Nephron (organoid): ENCODE measurements around the gene BCL7C.
"Not testable (repeated sequence)": the region's sequence is repeated elsewhere in the genome, so short reads cannot be mapped to it uniquely, and the experiment has no call there.

Source experiments
- H3K27ac Mint-ChIP-seq, 3 experiments: 2 replicates each; pipeline ENCODE4 v1.8.0; 2020; ENCODE audit warnings: mixed read lengths in 3 of 3, mild to moderate bottlenecking in 2 of 3, moderate library complexity in 1 of 3
- H3K27me3 Mint-ChIP-seq: 2 replicates; pipeline ENCODE4 v1.8.0; 2021; ENCODE audit warnings: low read depth, mild to moderate bottlenecking, moderate library complexity, mixed read lengths
- H3K36me3 Mint-ChIP-seq: 2 replicates; pipeline ENCODE4 v1.8.0; 2020; ENCODE audit warnings: low read depth, mixed read lengths
- H3K4me1 Mint-ChIP-seq: 2 replicates; pipeline ENCODE4 v1.8.0; 2020; ENCODE audit warnings: mixed read lengths
- H3K4me3 Mint-ChIP-seq, 3 experiments: 2 replicates each; pipeline ENCODE4 v1.8.0; 2020; ENCODE audit warnings: mild to moderate bottlenecking in 3 of 3, mixed read lengths in 3 of 3, moderate library complexity in 2 of 3
- H3K9me3 Mint-ChIP-seq: 2 replicates; pipeline ENCODE4 v1.8.0; 2020; ENCODE audit warnings: mixed read lengths
- TF ChIP-seq, protein P1 (sequence below), 3 experiments: fragments of 200-600 bp; sonication (generic); IDR thresholded peaks; one replicate each; pipeline ENCODE4 v1.5.0; 2021; ENCODE audit warnings: antibody characterized with exemption in 3 of 3; ENCODE audit not compliant: unreplicated experiment in 3 of 3

BCL7C gene

DNA sequence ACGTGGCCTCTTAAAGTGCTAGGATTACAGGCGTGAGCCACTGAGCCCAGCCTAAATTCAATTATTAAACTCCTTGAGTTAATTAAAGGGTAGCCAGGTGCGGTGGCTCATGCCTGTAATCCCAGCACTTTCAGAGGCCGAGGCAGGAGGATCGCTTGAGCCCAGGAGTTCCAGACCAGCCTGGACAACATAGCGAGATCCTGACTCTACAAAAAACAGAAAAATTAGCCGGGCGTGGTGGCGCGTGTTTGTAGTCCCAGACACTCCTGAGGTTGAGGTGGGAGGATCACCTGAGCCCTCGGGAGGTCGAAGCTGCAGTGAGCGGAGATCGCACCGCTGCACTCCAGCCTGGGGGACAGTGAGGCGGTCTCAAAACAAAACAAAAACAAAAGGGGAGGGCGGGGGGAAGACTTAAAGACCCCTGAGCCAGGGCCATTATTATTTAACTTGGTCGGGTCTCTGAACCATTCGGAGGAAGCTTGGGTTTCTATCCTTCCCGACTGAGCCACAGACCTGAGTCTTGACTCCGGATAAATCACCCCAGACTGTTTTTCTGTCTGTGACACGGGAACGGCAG lies 19.5 kb downstream of the BCL7C start:
- H3K4me3 Mint-ChIP-seq: peak overlapping the region; percentile 95 to 98 (median 96)
- peaks cover 14% of the 10 kb centered on the region for H3K4me1 Mint-ChIP-seq
- no peaks in the 10 kb centered on the region for H3K27me3 Mint-ChIP-seq
- TF ChIP-seq, protein P1, sequence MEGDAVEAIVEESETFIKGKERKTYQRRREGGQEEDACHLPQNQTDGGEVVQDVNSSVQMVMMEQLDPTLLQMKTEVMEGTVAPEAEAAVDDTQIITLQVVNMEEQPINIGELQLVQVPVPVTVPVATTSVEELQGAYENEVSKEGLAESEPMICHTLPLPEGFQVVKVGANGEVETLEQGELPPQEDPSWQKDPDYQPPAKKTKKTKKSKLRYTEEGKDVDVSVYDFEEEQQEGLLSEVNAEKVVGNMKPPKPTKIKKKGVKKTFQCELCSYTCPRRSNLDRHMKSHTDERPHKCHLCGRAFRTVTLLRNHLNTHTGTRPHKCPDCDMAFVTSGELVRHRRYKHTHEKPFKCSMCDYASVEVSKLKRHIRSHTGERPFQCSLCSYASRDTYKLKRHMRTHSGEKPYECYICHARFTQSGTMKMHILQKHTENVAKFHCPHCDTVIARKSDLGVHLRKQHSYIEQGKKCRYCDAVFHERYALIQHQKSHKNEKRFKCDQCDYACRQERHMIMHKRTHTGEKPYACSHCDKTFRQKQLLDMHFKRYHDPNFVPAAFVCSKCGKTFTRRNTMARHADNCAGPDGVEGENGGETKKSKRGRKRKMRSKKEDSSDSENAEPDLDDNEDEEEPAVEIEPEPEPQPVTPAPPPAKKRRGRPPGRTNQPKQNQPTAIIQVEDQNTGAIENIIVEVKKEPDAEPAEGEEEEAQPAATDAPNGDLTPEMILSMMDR (IDR thresholded peaks at IDR 0.05; ENCODE audit: unreplicated experiment in 3 of 3): no peak
- H3K9me3 Mint-ChIP-seq: no peaks in the 10 kb centered on the region
- H3K36me3 Mint-ChIP-seq: peaks cover 20% of the 10 kb centered on the region
- peak overlapping the region; percentile 99 to 100 (median 99) for H3K27ac Mint-ChIP-seq

DNA sequence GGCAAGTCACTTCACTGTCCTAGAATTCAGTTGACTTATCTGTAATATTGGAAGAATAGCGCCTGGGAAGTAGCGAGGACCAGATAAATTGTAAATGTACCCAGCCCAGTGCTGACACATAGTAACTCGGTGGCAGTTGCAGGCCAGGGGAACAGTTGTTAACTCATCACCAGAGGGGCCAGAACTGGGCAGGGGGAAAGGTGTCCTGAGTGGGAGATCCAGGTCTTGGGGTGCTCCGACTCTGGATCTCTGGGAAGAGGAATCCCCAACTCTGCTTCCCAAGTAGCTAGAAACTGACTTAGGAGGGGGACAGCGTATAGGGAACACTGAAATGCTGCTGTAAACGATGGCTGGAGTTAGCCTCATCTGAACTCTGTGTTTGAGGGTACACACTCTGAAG lies 23.0 kb downstream of the BCL7C start:
- no peaks in the 10 kb centered on the region for H3K9me3 Mint-ChIP-seq
- H3K27me3 Mint-ChIP-seq: no peaks in the 10 kb centered on the region
- TF ChIP-seq, protein P1 (IDR thresholded peaks at IDR 0.05; ENCODE audit: unreplicated experiment in 3 of 3): no peak
- peak overlapping the region in 1 of 3 experiments; percentile 68 for H3K4me3 Mint-ChIP-seq
- no peak overlapping the region for H3K27ac Mint-ChIP-seq
- peaks cover 2% of the 10 kb centered on the region for H3K4me1 Mint-ChIP-seq
- H3K36me3 Mint-ChIP-seq: peaks cover 11% of the 10 kb centered on the region

DNA sequence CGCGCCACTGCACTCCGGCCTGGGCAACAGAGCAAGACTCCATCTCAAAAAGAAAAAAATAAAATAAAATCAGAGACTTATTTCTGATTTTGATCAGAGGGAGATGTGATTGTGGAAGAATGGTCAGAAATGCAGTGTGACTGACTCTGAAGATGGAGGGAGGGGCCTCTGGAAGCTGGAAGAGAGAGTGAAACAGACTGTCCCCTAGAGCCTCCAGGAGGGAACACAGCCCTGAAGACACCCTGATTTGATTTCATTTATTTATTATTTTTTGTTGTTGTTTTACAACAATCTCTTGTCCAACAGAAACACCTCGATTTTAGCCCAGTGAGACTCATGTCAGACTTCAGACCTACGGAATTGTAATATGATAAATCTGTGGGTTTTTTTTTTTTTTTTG lies 26.1 kb downstream of the BCL7C start:
- TF ChIP-seq, protein P1 (IDR thresholded peaks at IDR 0.05; ENCODE audit: unreplicated experiment in 3 of 3): peak in 2 of 3 experiments; percentile 16 to 21
- Mint-ChIP-seq H3K9me3 (no peaks in the 10 kb centered on the region), H3K27ac (no peak overlapping the region), H3K4me3 (no peak overlapping the region), H3K27me3 (no peaks in the 10 kb centered on the region), H3K4me1 (no peaks in the 10 kb centered on the region), H3K36me3 (peaks cover 16% of the 10 kb centered on the region)

DNA sequence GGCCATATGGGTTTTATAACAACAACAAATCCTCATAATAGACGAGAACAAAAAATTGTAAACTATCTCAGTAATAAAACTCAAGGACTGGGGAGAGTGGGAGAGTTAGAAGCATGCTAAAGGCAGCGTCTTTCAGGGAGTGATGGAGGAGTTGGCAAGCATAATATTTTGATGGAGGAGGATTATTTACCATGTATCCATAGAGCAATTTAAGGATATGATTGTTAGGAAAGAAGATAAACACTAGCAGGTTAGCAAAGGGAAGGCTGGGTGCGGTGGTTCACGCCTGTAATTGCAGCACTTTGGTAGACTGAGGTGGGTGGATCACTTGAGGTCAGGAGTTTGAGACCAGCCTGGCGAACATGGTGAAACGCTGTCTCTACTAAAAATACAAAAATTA lies 27.8 kb downstream of the BCL7C start:
- Mint-ChIP-seq H3K36me3 (peaks cover 11% of the 10 kb centered on the region), H3K9me3 (no peaks in the 10 kb centered on the region), H3K27me3 (no peaks in the 10 kb centered on the region), H3K4me1 (peaks cover 3% of the 10 kb centered on the region), H3K27ac (peak overlapping the region in 2 of 3 experiments; percentile 2 to 62), H3K4me3 (no peak overlapping the region)
- TF ChIP-seq, protein P1 (IDR thresholded peaks at IDR 0.05; ENCODE audit: unreplicated experiment in 3 of 3): no peak

DNA sequence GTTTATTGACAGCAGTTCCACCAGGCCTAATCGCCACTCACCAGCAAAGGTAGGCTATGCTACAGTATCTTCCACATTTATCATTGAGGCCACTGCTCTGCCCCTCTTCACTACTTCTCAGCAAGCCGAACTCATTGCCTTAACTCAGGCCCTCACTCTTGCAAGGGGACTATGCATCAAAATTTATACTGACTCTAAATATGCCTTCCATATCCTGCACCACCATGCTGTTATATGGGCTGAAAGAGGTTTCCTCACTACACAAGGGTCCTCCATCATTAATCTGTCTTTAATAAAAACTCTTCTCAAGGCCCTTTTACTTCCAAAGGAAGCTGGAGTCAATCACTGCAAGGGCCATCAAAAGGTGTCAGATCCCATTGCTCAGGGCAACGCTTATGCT lies 30.7 kb downstream of the BCL7C start:
- not testable (repeated sequence) for H3K27ac Mint-ChIP-seq, H3K9me3 Mint-ChIP-seq, H3K4me3 Mint-ChIP-seq, H3K4me1 Mint-ChIP-seq, H3K27me3 Mint-ChIP-seq
- peaks cover 13% of the 10 kb centered on the region for H3K36me3 Mint-ChIP-seq

DNA sequence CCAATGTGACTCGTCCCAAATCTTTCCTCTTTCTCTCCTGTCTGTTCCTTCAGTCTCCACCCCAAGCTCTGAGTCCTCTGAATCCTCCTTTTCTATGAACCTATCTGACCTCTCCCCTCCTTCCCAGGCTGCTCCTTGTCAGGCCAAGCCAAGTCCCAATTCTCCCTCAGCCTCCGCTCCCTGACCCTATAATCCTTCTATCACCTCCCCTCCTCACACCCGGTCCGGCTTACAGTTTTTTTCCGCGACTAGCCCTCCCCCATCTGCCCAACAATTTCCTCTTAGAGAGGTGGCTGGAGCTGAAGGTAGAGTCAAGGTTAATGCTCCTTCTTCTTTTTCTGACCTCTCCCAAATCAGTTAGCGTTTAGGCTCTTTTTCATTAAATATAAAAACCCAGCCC lies 33.1 kb downstream of the BCL7C start:
- H3K9me3 Mint-ChIP-seq, H3K27me3 Mint-ChIP-seq, H3K4me3 Mint-ChIP-seq, H3K4me1 Mint-ChIP-seq: not testable (repeated sequence)
- H3K36me3 Mint-ChIP-seq: peaks cover 15% of the 10 kb centered on the region
- H3K27ac Mint-ChIP-seq: peak overlapping the region in 1 of 3 experiments; percentile 68

DNA sequence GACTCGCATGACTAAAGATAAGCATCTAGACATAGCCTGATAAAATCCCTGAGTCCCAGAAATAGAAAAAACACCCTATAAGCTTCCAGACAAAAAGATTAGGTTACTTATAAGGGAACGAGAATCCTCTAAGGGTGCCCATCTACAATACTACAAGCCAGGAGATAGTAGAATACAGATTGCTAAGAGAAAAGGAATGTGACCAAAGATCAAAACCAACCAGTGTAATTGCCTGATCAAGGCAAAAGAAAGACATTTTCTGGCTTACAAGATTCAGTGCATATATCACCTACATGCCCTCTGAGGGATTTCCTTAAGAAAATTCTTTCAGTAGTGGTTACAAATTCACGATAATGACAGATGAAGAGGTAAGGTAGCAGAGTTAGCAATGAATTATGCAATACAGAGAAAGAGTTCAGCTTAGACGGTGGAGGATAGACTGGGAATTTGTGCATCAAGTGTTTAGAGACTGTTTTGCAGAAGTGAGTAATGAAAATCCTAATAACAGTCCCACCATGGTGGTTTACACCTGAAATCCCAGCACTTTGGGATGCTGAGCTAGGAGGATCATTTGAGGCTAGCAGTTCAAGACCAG lies 35.0 kb downstream of the BCL7C start:
- Mint-ChIP-seq H3K4me3 (no peak overlapping the region), H3K27ac (no peak overlapping the region), H3K27me3 (no peaks in the 10 kb centered on the region), H3K4me1 (peaks cover 5% of the 10 kb centered on the region), H3K9me3 (no peaks in the 10 kb centered on the region), H3K36me3 (peaks cover 17% of the 10 kb centered on the region)
- TF ChIP-seq, protein P1 (IDR thresholded peaks at IDR 0.05; ENCODE audit: unreplicated experiment in 3 of 3): no peak
